Epidermal melanocyte (primary cell): ENCODE measurements around the gene NGEF.
"Not testable (repeated sequence)": the region's sequence is repeated elsewhere in the genome, so short reads cannot be mapped to it uniquely, and the experiment has no call there.

Experiments
- DNase-seq: peaks from one replicate; pipeline ENCODE4 v3.0.0; 2011; ENCODE audit warnings: low spot score; ENCODE audit not compliant: insufficient read length

NGEF gene, protein sequence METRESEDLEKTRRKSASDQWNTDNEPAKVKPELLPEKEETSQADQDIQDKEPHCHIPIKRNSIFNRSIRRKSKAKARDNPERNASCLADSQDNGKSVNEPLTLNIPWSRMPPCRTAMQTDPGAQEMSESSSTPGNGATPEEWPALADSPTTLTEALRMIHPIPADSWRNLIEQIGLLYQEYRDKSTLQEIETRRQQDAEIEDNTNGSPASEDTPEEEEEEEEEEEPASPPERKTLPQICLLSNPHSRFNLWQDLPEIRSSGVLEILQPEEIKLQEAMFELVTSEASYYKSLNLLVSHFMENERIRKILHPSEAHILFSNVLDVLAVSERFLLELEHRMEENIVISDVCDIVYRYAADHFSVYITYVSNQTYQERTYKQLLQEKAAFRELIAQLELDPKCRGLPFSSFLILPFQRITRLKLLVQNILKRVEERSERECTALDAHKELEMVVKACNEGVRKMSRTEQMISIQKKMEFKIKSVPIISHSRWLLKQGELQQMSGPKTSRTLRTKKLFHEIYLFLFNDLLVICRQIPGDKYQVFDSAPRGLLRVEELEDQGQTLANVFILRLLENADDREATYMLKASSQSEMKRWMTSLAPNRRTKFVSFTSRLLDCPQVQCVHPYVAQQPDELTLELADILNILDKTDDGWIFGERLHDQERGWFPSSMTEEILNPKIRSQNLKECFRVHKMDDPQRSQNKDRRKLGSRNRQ

DNA sequence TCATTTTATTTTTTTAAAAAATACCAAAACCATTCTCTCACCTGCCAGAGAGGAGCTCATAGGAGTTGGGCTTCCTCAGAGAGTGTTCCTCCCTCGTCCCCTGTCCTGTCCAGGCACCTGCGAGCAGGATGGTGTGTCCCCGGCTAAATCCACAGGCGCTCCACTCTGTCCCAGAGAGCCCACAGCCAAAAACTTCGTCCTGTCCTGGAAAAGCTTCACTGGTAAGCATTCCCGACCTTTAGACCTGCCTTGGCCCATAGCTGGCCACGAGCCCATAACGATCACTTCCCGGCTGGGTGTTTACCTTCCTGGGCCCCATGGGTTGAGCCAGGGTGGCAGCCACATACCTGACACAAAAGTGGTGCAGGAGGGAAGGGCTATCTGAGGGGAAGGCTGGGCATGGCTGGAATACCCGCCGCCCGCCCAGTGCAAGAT lies at the start of gene NGEF:
Gene NGEF (minus strand): TSS at position 230 of the 435 bp plus-strand sequence. CDS start 38,366 bp downstream, outside the sequence.
- no peak for DNase-seq

DNA sequence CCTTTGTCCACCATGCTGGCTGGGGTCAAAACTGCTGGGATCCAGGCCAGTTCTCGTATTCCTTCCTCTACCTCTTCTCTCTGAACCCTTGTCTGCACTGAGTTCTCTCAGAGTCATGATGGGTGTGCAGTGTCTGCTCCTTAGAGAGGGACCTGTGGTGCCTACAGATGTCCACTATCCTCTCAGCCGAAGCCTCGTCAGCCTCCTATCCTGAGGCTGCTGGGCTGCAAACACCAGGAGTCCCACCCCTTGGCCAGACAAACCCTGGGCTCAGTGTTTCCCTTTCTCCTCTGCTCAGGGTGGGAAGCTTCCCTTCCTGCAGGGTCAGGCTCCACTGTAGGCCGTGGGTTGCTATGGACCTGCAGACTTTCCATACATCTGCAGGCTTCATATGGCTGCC lies 49.4 kb upstream of the NGEF start:
- DNase-seq: no peak

DNA sequence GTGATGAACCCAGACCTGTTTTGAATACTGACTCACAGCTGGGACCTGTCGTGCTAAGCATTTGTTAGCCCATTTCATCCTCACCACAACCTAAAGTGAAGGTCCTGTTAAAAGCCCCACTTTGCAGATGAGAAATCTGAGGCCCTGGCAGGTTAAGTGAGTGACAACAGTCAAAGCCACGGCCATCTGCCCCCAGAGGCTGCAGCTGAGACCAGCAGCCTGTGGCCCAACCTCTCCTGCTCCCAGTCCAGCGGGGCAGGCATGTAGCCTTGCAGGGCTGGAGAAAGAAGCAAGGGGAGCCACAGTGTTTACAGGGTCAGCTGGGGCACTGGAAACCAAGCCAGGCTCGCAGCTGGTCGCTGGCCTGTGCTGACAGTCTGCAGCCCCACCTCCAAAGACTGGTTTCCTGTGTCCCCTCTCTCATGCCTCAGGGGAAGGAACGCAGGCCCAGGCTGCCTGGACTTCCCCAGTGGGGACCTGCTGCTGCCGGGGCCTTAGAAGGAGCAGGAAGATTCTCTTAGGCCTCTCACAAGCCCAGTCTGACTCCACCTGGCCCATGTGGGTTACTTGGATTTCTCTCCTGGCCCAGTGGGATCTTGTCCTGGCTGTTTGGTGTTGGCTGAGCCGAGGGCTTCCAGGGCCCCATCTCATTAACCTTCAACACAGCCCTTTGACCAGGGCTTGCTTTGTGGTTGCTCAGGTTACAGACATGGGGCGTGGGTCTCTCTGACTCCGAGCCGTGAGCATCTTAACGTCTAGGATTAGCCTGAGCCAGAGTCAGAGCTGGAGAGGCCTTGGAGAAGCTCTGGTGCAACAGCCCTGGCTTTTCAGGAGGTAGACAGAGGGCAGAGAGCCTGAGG lies 48.8 kb upstream of the NGEF start:
- no peak for DNase-seq

DNA sequence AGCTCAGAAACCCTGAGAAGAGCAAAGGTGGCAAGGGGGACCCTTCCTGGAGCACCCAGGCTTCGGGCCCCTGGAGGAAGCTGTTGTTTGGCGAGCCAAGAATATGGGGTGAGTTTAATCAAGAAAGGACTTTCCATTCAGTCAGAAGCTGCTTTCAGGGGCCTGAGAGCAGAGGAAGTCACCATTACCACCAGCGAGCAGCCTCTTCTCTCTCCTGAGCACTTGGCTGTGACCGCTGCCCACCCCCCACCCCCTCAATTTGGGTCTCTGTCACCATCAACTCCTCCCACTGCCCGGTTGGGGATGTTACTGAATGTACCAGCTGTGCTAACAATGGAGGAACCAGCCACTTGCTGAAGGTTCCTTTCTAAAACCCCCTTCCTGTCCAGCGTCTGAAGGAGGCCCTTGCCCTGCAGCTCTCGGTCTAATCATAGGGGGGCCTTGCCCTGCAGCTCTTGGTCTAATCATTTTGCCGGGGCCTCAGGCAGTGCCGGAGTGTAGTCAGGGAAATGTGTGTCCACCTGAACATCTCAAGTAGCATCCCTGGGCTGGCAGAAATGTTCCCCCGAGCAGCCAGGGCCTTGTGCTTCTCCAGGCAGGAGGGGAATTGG lies 48.0 kb upstream of the NGEF start:
- no peak for DNase-seq

DNA sequence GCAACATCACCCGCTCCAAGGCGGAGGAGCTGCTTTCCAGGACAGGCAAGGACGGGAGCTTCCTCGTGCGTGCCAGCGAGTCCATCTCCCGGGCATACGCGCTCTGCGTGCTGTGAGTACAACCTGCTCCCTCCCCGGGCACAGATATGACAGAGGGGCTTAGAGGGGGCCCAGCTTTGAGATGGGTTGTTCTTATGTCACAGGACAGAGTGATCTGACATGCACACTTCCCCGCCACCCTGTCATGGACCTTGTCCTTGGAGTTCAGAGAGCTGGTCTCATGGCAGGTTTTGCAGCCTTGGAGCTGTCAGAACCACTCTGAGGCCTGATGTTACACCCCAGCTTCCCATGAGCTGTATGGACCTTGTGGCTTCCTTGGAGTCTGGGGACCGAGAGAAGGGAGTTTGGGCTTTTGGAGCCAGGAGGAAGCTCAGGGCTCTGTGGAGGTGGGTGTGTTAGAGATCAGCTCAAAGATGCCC lies 47.5 kb upstream of the NGEF start:
- DNase-seq: no peak

DNA sequence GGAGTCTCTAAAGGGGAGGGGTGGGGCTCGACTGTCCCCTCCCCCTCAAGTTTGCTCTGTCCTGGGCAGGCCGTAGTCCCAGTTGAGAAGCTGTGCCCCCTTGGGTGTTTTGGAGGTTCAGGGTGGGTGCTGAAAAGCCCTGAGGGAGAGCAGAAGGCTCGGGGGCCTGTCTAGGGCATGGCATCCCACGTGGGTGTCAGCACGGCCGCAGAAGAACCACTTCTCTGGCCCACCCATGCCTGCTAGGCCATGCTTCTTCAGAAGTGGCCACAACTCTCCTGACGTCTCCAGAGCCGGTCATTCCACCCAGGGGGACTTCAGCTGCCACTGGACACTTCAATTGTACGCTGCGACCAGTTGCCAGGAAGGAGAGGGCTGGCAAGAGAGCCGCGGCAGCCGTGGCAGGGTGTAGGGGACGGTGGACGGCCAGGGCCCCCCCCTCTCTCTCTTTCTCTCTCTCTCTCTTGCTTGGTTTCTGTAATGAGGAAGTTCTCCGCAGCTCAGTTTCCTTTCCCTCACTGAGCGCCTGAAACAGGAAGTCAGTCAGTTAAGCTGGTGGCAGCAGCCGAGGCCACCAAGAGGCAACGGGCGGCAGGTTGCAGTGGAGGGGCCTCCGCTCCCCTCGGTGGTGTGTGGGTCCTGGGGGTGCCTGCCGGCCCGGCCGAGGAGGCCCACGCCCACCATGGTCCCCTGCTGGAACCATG lies 46.9 kb upstream of the NGEF start, which contains the start of gene INPP5D:
Gene INPP5D (plus strand): TSS at position 546 of the 704 bp plus-strand sequence. CDS start 137 bp downstream, at position 683.
- DNase-seq: no peak

DNA sequence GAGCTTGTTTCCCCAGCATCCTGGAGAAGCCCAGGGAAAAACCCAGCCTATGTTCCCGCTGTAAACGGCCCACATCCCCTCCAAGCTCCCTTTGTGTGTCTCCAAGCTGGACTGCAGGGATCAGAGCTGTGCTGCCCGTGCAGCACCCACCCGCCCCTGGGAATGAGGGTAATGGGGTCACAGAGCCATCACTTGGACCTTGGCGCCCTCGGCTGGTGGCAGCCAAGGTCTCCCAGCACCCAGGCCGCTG lies 46.4 kb upstream of the NGEF start:
- no peak for DNase-seq

DNA sequence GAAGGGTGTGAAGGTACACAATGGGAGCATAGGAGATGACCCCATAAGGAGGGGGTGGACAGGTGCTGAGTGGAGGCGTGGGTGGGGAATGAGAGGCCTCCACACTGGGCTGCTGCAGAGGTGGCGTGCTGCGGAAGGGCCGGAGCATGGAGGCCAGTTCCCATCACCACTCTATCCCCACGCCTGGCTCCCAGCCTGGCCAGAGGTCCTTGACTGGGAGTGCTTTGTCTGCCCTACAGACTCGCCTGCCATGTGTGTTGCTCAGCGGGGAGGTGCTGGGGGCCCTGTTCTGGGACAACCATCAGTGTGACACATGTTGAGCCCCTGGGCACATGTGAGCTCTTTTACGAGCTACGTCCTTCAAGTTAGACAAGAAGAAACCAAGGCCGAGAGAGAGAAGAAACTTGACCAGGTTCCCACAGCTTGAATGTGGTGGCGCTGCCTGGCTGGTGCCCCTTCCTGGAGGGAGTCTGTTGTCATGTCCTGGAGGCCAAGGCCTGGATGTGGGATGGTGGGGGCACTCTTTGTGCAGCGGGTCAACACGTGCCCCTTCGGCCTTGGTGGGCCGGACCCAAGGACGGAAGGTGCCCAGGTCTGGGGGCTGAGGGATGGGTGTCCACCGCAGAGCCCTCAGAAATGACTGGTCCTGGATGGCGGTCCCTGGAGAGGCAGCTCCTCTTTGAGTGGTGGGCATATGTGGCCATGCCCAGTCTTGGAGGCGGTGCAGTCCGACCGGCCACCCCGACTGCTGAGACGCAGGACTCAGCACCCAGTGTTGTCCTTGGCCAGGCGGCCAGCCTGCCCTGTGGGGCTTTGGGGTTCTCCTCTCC lies 45.9 kb upstream of the NGEF start:
- DNase-seq: no peak

DNA sequence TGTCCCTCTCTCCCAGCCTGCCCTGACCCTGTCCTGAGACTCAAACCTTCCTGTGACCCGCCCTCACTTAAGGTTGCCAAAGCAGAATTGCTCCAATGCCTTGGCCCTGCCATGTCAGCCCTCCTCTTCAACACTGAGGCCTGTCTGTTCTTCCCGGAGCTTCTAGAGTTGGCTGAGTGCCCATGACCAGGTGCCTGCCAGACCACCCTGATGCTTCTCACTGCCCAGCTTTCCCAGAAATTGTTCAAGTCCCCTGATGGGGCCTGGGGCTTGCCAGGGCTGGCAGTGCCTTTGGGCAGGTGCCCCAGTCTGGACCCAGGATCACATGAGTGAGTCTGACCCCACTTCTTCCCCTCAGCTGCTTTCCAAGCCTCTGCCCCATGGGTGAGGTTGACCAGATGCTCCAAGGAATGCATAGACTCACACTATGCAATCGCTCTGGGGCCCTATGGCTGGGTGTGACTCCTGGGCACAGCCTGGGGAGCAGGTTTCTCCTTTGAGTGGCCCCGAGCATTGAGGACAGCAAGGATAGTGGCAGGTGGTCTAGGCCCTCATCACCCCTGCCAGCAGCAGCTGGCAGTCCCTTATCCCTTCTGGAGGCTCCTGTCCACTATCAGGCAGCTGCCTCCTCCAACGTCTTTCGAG lies 44.0 kb upstream of the NGEF start:
- DNase-seq: no peak

DNA sequence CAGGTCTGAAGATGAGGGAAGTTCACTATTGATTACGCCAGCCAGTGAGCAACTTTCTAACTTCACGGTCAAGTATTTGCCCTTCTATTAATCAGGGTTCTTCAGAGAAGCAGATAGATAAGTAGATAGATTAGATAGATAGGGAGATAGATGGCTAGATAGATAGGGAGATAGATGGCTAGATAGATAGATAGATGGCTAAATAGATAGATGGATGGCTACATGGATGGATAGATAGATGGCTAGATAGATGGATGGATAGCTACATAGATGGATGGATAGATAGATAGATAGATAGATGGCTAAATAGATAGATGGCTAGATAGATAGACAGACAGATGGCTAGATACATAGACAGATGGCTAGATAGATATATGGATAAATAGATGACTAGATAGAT lies 42.3 kb upstream of the NGEF start:
- DNase-seq: no peak

DNA sequence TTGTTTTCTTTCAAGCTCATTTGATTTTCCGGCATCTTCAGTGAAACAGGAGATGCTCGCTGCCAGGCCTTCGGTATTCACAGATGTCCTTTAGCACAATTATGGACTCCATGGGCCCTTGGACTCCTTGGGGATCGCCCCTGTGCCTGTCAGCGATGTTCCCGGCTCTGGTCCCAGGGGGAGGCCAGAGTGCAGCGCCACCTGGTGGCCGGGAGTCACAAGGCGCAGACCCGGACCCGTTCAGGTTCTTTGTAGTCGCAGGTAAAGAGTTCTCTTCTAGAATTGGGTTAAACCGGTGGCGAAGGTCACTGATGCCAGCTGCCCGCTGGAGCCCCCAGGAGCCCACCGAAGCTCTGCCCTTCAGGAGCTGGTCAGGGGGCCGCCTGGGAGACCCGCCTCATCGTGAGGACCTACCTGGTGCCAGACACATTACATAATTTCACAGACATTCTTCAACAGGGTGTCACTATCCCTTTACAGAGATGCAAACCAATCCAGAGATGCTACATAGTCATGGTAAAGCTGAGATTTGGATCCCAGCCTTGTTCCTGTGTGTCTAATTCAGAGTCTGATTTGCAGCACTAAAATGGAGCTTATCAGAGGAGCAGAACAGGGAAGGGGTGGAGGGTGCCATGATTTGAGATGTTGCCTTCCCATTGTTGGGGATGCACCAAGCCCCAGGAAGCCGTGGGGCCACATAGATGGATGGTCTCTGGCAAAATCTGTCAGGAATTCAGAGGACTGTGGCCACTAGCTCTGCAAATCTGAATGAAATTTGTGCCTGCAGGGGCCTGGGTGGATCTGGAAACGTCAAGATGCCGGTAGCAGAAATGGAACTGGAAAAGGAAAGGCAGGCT lies 41.1 kb upstream of the NGEF start:
- peak; percentile 48 for DNase-seq

DNA sequence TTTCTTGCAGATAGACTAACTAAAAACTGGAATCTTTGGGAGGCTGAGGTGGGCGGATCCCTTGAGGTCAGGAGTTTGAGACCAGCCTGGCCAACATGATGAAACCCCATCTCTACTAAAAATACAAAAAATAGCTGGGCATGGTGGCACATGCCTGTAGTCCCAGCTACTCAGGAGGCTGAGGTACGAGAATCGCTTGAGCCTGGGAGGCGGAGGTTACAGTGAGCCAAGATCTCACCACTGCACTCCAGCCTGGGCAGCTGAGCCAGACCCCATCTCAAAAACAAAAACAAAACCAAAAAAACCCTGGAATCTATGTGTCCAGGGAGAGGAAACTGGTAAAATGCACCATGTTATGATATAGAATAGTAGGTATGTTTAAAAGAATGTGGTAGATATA lies 39.5 kb upstream of the NGEF start:
- DNase-seq: not testable (repeated sequence)

DNA sequence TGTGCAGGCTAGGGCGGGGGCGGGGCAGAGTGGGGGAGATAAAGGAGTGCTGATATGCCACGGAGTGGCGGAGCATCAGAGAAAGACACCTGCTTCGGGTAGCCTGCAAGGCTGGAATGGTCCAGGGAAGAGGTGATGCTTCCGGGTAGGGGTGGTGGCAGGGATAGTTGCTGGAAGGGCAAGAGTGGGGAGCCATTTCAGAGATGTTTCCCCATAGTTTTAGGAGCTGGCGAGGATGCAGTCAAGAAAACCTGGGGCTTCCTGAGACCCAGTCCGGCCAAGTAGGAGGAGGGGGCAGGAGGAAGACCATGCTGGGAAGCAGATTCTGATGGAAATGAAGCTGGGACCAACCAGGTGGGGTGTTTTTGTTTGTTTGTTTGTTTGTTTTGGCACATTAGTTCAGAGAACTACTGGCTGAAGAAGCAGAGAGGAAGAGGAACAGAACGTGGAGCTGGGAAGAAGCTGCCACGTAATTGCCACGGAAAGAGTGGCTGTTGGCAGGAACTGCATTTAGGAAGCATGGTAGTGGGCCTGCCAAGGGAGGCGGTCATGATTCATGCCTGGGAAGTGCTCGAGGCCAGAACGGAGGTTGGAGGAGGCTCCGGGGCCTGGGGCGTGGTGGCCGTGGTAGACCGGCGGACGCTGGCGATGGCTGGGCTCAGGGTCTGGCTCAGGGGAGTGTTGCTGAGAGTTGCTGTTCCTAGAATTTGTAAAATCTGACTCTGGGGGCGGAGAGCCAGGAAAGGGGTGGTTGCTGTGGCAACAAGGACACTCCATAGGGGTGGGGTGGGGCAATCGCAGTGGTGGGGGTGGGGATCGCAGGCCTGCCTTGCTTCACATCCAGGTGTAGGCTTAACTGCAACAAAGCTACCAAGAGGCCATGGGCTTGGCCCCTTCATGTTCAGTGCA lies 38.4 kb upstream of the NGEF start:
- no peak for DNase-seq

DNA sequence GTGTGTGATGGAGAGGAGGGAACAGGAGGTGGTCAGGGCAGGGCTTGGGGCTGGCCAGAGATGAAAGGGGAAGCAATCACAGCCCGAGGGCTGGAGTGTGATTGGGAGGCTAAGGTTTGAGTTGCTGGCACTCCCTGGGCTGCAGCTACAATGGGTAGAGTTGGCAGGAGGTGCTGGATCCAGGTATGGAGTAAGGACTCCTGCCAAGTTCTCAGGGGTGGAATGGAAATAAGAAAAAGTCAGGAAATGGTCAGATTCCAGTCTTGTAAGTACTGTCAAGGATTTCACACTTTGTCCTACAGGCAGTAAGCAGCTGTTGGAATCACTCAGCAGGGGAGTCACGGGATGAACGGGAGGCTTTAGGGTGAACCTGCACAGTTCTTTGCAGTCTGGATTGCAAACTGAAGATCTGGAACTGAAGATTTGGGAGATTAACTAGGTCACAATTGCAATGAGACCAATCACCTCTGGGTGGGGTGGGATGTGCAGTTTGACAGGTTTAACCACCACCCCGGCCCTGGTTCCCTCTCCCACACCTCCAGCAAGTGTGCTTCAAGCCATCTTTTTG lies 36.2 kb upstream of the NGEF start:
- no peak for DNase-seq

DNA sequence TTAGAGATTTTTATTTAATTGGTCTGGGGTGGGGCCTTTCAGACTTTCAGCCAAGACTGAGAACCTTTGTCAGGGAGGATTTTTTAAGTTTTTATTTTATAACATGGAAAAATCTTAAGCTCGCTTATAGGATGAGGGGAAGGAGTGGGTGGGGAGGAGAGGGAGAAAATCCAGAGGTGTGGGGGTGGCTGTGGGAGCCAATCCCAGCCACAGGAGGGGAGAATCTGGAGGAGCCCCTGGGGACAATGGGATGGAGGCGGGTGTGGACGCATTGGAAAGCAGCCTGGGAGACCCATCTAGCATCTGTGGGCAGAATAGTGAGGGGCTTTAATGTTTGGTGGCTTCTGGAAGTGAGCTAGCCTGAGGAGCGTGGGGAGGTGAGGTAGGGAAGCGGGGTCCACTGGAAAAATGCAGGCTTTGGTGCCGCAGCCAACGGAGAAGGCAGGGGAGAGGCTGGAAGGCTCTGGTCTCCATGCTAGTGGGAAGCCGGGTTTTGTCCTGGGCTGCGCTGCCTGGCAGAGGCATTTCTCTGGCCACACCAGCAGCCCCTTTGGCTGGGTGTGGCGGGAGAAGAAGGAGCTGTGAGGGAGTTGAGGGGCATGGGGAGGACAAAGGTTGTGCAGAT lies 35.6 kb upstream of the NGEF start:
- no peak for DNase-seq

DNA sequence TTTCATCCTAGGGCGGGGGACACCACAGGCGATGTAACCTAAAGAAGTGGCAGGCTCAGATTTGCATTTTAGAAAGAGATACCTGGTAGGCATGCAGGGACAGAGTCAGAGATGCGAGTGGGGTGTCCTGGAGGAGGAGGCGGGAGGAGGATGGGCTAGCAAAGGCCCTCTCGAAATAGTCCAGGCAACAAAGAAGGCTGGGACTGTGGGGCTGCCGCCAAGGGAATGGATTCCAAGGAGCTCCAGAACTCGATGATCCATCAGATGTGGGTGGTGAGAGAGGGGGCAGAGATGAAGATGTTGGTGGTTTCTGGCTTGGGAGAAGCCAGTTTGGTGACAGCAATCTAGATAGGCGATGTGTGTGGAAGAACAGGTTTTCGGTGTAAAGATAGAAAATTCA lies 34.6 kb upstream of the NGEF start:
- DNase-seq: no peak

DNA sequence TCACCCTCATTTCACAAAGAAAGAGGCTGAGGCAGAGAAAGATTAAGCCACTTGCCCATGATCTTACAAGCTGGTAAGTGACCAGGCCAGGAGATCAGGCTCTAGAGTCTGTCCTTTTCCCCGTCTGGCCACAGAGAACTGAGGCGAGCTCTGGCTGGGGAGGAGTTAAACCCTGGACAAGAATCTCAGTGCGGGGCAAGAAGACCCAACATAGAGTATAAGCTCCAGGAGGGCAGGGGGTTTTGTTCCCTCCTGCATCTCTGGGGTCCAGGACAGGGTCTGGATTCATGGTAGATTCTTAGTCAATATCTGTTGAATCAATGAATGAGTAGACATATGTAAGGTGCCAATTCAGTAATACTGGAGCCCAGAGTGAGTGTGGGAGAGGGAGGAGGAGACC lies 34.1 kb upstream of the NGEF start:
- no peak for DNase-seq
